HEK293 (cell line): Measurements from ENCODE around the gene CHCHD6.

Experiments
- CTCF ChIA-PET: fragments of 350-600 bp; formaldehyde crosslinking; extraction: SDS; loops from one replicate; lab custom pipeline; 2021; ENCODE audit warnings: antibody characterized with exemption; lab: Yijun Ruan, JAX
- POLR2A ChIA-PET: fragments of 300-600 bp; formaldehyde crosslinking; extraction: SDS; loops from one replicate; lab custom pipeline; 2020; ENCODE audit warnings: antibody characterized with exemption, inconsistent platforms; lab: Yijun Ruan, JAX
- H3K27ac ChIP-seq: fragments of 200-500 bp; sonication (Bioruptor generic); 2 replicates; pipeline ENCODE4 v1.5.1; 2014; ENCODE audit warnings: low read depth, low read length, control low read depth, inconsistent platforms; ENCODE audit errors: extremely low read depth
- H3K36me3 ChIP-seq, 2 experiments: fragments of 200-500 bp in 1 of 2; sonication (Bioruptor generic) in 1 of 2; 1 replicate in 1 of 2; 2 replicates in 1 of 2; pipeline ENCODE4 v1.5.1; 2014 to 2017; ENCODE audit warnings: inconsistent platforms in 2 of 2, low read length in 2 of 2; ENCODE audit not compliant: control insufficient read depth in 2 of 2, insufficient read depth in 1 of 2
- H3K4me1 ChIP-seq: fragments of 200-500 bp; sonication (Bioruptor generic); 2 replicates; pipeline ENCODE4 v1.5.1; 2014; ENCODE audit warnings: mild to moderate bottlenecking, low read length, inconsistent platforms; ENCODE audit not compliant: control insufficient read depth, insufficient read depth
- H3K4me3 ChIP-seq: 2 replicates; pipeline ENCODE4 v1.5.1; 2011; ENCODE audit warnings: low read depth, mild to moderate bottlenecking, control low read depth, low read length, moderate library complexity
- H3K9me3 ChIP-seq: fragments of 200-500 bp; sonication (Bioruptor generic); 2 replicates; pipeline ENCODE4 v1.5.1; 2014; ENCODE audit warnings: low read depth, low read length, inconsistent platforms; ENCODE audit not compliant: control insufficient read depth, insufficient read depth
- BCL11A ChIP-seq: fragments of 450-650 bp; formaldehyde crosslinking; IDR thresholded peaks from 2 replicates; pipeline ENCODE4 v1.5.1; 2016; ENCODE audit warnings: low read depth, missing biosample characterization, missing genetic modification characterization
- GLI2 ChIP-seq: fragments of 450-650 bp; formaldehyde crosslinking; IDR thresholded peaks from 2 replicates; pipeline ENCODE4; 2017; ENCODE audit warnings: missing biosample characterization, missing genetic modification characterization, low read depth, borderline replicate concordance
- HOXA7 ChIP-seq: sonication (generic); formaldehyde crosslinking; IDR thresholded peaks from 2 replicates; pipeline ENCODE4 v1.8.1; 2022; ENCODE audit warnings: missing genetic modification reagents, borderline replicate concordance
- HOXD13 ChIP-seq: sonication (generic); formaldehyde crosslinking; IDR thresholded peaks from 2 replicates; pipeline ENCODE4 v1.8.0; 2022; ENCODE audit warnings: missing genetic modification reagents, borderline replicate concordance
- ZBTB48 ChIP-seq: fragments of 450-650 bp; formaldehyde crosslinking; IDR thresholded peaks from 2 replicates; pipeline ENCODE4 v1.5.1; 2016; ENCODE audit warnings: missing biosample characterization, missing genetic modification characterization
- ZBTB8A ChIP-seq: fragments of 450-650 bp; formaldehyde crosslinking; IDR thresholded peaks from 2 replicates; pipeline ENCODE4 v1.5.1; 2016; ENCODE audit warnings: missing biosample characterization, missing genetic modification characterization
- ZNF132 ChIP-seq: fragments of 450-650 bp; formaldehyde crosslinking; IDR thresholded peaks from 2 replicates; pipeline ENCODE4 v1.5.1; 2017; ENCODE audit warnings: missing biosample characterization, missing genetic modification characterization, borderline replicate concordance
- ZNF16 ChIP-seq: fragments of 450-650 bp; formaldehyde crosslinking; IDR thresholded peaks from 2 replicates; pipeline ENCODE4 v1.5.1; 2016; ENCODE audit warnings: low read depth, missing biosample characterization, missing genetic modification characterization
- ZNF2 ChIP-seq: fragments of 450-650 bp; formaldehyde crosslinking; IDR thresholded peaks from 2 replicates; pipeline ENCODE4 v1.5.1; 2016; ENCODE audit warnings: missing biosample characterization, missing genetic modification characterization
- ZNF239 ChIP-seq: fragments of 450-650 bp; formaldehyde crosslinking; IDR thresholded peaks from 2 replicates; pipeline ENCODE4 v1.5.1; 2016; ENCODE audit warnings: missing biosample characterization, missing genetic modification characterization
- ZNF266 ChIP-seq: fragments of 450-650 bp; formaldehyde crosslinking; IDR thresholded peaks from 2 replicates; pipeline ENCODE4 v1.5.1; 2016; ENCODE audit warnings: missing biosample characterization, missing genetic modification characterization, low read depth
- ZNF280C ChIP-seq: fragments of 450-650 bp; formaldehyde crosslinking; IDR thresholded peaks from 2 replicates; pipeline ENCODE4 v1.5.1; 2016; ENCODE audit warnings: missing biosample characterization, missing genetic modification characterization
- ZNF335 ChIP-seq: fragments of 450-650 bp; formaldehyde crosslinking; conservative IDR thresholded peaks from 2 replicates; pipeline ENCODE4 v1.5.1; 2016; ENCODE audit warnings: missing biosample characterization, missing genetic modification characterization
- ZNF366 ChIP-seq: fragments of 450-650 bp; formaldehyde crosslinking; conservative IDR thresholded peaks from 2 replicates; pipeline ENCODE4 v1.5.1; 2016; ENCODE audit warnings: missing biosample characterization, missing genetic modification characterization
- ZNF529 ChIP-seq: fragments of 450-650 bp; formaldehyde crosslinking; IDR thresholded peaks from 2 replicates; pipeline ENCODE4 v1.5.1; 2017; ENCODE audit warnings: missing genetic modification characterization, missing biosample characterization; ENCODE audit not compliant: insufficient replicate concordance
- ZNF530 ChIP-seq: fragments of 450-650 bp; formaldehyde crosslinking; IDR thresholded peaks from 2 replicates; pipeline ENCODE4 v1.5.1; 2016; ENCODE audit warnings: low read depth, missing biosample characterization, missing genetic modification characterization
- ZNF600 ChIP-seq: fragments of 450-650 bp; formaldehyde crosslinking; IDR thresholded peaks from 2 replicates; pipeline ENCODE4 v1.5.1; 2016; ENCODE audit warnings: missing biosample characterization, missing genetic modification characterization
- ZNF621 ChIP-seq: fragments of 450-650 bp; formaldehyde crosslinking; IDR thresholded peaks from 2 replicates; pipeline ENCODE4 v1.5.1; 2017; ENCODE audit warnings: missing biosample characterization, missing genetic modification characterization
- ZNF623 ChIP-seq: fragments of 450-650 bp; formaldehyde crosslinking; IDR thresholded peaks from 2 replicates; pipeline ENCODE4 v1.5.1; 2016; ENCODE audit warnings: missing biosample characterization, missing genetic modification characterization
- ZNF707 ChIP-seq: fragments of 450-650 bp; formaldehyde crosslinking; IDR thresholded peaks from 2 replicates; pipeline ENCODE4 v1.5.1; 2016; ENCODE audit warnings: missing biosample characterization, missing genetic modification characterization
- ZNF830 ChIP-seq: fragments of 450-650 bp; IDR thresholded peaks from 2 replicates; pipeline ENCODE4 v1.5.0; 2018; ENCODE audit warnings: missing biosample characterization, missing genetic modification characterization, low read depth, mild to moderate bottlenecking, moderate library complexity
- ZSCAN18 ChIP-seq: fragments of 450-650 bp; formaldehyde crosslinking; IDR thresholded peaks from 2 replicates; pipeline ENCODE4 v1.5.1; 2016; ENCODE audit warnings: missing biosample characterization, missing genetic modification characterization
- TF ChIP-seq, protein P1 (sequence below): fragments of 450-650 bp; formaldehyde crosslinking; IDR thresholded peaks from 2 replicates; pipeline ENCODE4 v1.5.1; 2016; ENCODE audit warnings: missing biosample characterization, missing genetic modification characterization

CHCHD6 gene

DNA sequence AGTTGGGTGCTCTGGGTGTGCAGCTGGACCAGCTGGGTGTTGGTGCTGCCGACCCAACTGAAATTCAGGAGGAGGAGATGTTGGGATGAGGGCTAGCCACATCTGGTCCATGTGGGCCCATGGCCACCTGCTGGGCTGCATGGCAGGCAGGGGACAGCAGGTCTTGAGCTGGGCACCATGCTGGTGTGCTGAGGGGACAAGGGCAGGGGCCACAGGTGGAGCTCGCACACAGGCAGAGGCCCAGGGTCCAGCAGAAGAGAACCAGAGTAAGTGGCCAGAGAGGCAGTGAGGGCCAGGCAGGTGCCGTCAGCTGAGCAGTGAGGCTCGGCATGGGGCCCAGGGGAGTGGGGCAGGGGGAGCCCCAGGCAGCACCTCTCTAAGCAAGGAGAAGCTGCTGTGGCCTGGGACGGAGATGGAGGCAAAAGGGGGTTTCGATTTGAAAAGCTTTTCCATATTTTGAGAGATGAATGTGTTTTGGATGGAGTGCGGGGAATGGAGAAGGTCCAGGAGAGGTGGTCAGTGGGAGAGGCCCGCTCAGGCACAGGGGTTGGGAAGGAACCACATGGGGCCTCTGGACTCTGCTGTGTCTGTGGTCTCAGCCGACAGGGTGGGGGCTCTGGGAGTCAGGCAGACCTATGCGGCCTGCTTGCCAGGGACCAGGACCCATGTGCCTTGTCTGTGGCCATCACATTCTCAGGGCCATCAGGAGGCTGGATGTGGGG, 248.4 kb downstream of the CHCHD6 start:
- no peaks in the 10 kb centered on the region for H3K4me1 ChIP-seq
- no peak for TF ChIP-seq ZNF16 (tag by site-specific recombination)
- TF ChIP-seq ZNF280C (tag by site-specific recombination), result no peak
- TF ChIP-seq ZSCAN18 (tag by site-specific recombination), result no peak
- no peak for TF ChIP-seq ZNF132 (tag by site-specific recombination)
- TF ChIP-seq HOXD13 (CRISPR knock-in tag), result no peak
- TF ChIP-seq ZBTB48 (tag by site-specific recombination), result no peak
- no peak for TF ChIP-seq ZNF239 (tag by site-specific recombination)
- TF ChIP-seq ZNF335 (tag by site-specific recombination), result no peak
- no peak for TF ChIP-seq ZNF366 (tag by site-specific recombination)
- no peak for TF ChIP-seq ZNF2 (tag by site-specific recombination)
- TF ChIP-seq ZNF707 (tag by site-specific recombination), result no peak
- TF ChIP-seq ZNF529 (tag by site-specific recombination), result no peak
- no peak for TF ChIP-seq HOXA7 (CRISPR knock-in tag)
- TF ChIP-seq, protein P1, sequence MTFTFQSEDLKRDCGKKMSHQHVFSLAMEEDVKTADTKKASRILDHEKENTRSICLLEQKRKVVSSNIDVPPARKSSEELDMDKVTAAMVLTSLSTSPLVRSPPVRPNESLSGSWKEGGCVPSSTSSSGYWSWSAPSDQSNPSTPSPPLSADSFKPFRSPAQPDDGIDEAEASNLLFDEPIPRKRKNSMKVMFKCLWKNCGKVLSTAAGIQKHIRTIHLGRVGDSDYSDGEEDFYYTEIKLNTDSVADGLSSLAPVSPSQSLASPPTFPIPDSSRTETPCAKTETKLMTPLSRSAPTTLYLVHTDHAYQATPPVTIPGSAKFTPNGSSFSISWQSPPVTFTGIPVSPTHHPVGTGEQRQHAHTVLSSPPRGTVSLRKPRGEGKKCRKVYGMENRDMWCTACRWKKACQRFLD, result no peak
- no peak for TF ChIP-seq ZNF621 (tag by site-specific recombination)
- no peak for TF ChIP-seq GLI2 (tag by site-specific recombination)
- TF ChIP-seq ZNF530 (tag by site-specific recombination), result no peak
- TF ChIP-seq, all 188 proteins: peak for 0
- Histone ChIP-seq H3K9me3 (no peaks in the 10 kb centered on the region), H3K36me3 (peaks cover 0 to 11% of the 10 kb centered on the region in 2 experiments; a peak in 1 of 3 replicates), H3K27ac (no peak overlapping the region), H3K4me3 (no peak overlapping the region)
- ChIA-PET CTCF (no interaction called here), POLR2A (interaction anchor here (1.0 kb wide), 1 partner anchor 14 kb away, joined by 3 read pairs; no protein-coding TSS in a partner anchor)

DNA sequence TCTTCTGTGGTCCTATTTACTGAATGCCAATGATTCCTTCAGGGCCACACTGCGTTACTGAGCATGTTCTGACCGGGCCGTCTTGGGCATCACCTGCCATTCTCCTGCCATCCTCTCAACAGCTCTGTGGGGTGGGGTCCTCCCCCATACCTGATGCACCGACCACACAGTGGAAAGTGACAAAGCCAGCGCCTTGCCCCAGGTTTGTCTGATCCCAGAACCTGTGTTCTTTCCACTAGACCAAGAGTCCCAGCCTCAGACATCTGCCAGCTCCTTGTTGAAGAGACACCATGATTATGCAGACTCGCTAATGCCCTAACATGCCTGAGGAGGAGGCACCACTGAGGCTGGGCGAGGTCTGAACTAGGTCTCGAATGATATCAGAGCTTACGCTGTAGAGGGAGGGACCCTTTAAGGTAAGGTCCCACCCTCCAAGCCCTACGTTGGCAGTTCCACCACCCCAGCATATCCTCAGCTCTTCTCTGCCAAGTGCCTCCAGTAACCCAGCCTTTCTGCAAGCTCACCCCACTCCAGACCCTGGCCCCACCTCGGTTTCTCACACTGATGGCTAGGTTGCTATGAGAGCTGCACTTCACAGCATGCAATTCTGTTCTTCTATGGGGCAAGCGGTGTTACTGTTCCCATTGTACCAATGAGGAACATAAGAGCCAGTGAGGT, 249.1 kb downstream of the CHCHD6 start:
- Histone ChIP-seq H3K9me3 (no peaks in the 10 kb centered on the region), H3K4me1 (no peaks in the 10 kb centered on the region), H3K27ac (no peak overlapping the region), H3K36me3 (peaks cover 0 to 8% of the 10 kb centered on the region in 2 experiments; a peak in 1 of 3 replicates)
- ChIA-PET POLR2A (interaction anchor here (1.0 kb wide), 1 partner anchor 15 kb away, joined by 3 read pairs; no protein-coding TSS in a partner anchor), CTCF (no interaction called here)
- TF ChIP-seq ZNF830 (tag by site-specific recombination), result no peak
- no peak for TF ChIP-seq BCL11A
- no peak for TF ChIP-seq ZNF623 (tag by site-specific recombination)
- TF ChIP-seq ZBTB8A (tag by site-specific recombination), result no peak
- no peak for TF ChIP-seq ZBTB48 (tag by site-specific recombination)
- no peak for TF ChIP-seq ZNF600 (tag by site-specific recombination)
- no peak for TF ChIP-seq ZNF266 (tag by site-specific recombination)
- TF ChIP-seq, all 188 proteins: peak for 0
- no peak overlapping the region for H3K4me3 ChIP-seq
